ENCODE data around the gene OVOL1.

GRCh38 chr11:65779669-65779918 lies 7.3 kb upstream of the OVOL1 start:
- TF ChIP-seq CTCF (IDR thresholded peaks at IDR 0.05; ENCODE audit: low read depth, low read length) (no peak), MYC (IDR thresholded peaks at IDR 0.05; ENCODE audit: low read depth, low read length) (no peak), POLR2A (IDR thresholded peaks at IDR 0.05; ENCODE audit: extremely low read depth, insufficient read length) (no peak)
